Stomach (tissue), 4 donors: ENCODE data around the gene CEACAM16.

Source experiments
- CTCF ChIP-seq, 7 experiments: fragments of 450-650 bp in 4 of 7; fragments of 200-600 bp in 3 of 7; sonication (generic) in 3 of 7; IDR thresholded peaks; one replicate each; pipeline ENCODE4 v1.5.1; 2016 to 2019; ENCODE audit warnings: antibody characterized with exemption in 7 of 7, control low read depth in 2 of 7, mild to moderate bottlenecking in 1 of 7
- POLR2A ChIP-seq, 4 donors: fragments of 450-650 bp; IDR thresholded peaks; one replicate each; pipeline ENCODE4 v1.6.1; 2016; ENCODE audit warnings: antibody characterized with exemption in 4 of 4, control low read depth in 2 of 4, mild to moderate bottlenecking in 1 of 4, moderate library complexity in 1 of 4
- POLR2AphosphoS5 ChIP-seq, 3 donors: sonication (generic); formaldehyde crosslinking; IDR thresholded peaks; one replicate each; pipeline ENCODE4 v1.6.1; 2016; ENCODE audit warnings: antibody characterized with exemption in 3 of 3

- no peak for TF ChIP-seq CTCF (IDR thresholded peaks at IDR 0.05)
- no peak for TF ChIP-seq POLR2A (IDR thresholded peaks at IDR 0.05)
- no peak for TF ChIP-seq POLR2AphosphoS5 (IDR thresholded peaks at IDR 0.05)
Observed at GRCh38 chr19:44661904-44662303, 37.0 kb upstream of the CEACAM16 start.
